Tibial artery (tissue), 4 donors: Measurements from ENCODE around the gene SKIDA1.

Experiments used
- DNase-seq, 2 donors: peaks; one replicate each; pipeline ENCODE4 v3.0.0-alpha.2; 2019
- H3K27ac ChIP-seq, 2 donors: fragments of 200-600 bp; sonication (generic) in 1 of 2; 1 replicate in 1 of 2; 2 replicates in 1 of 2; pipeline ENCODE4 v1.5.1; 2018 to 2019; ENCODE audit warnings: mild to moderate bottlenecking in 1 of 2
- H3K27me3 ChIP-seq, 2 donors: fragments of 200-600 bp; sonication (generic) in 1 of 2; one replicate each; pipeline versions ENCODE4 v1.5.1 to v1.6.0; 2016 to 2019
- H3K36me3 ChIP-seq, 3 donors: fragments of 200-600 bp; sonication (generic) in 2 of 3; one replicate each; pipeline ENCODE4 v1.5.1; 2016 to 2019; ENCODE audit warnings: mild to moderate bottlenecking in 2 of 3
- H3K4me1 ChIP-seq, 4 donors: fragments of 200-600 bp; sonication (generic) in 2 of 4; 1 replicate in 3 of 4; 2 replicates in 1 of 4; pipeline ENCODE4 v1.5.1; 2016 to 2019
- H3K4me3 ChIP-seq, 2 donors: fragments of 200-600 bp; sonication (generic) in 1 of 2; 1 replicate in 1 of 2; 2 replicates in 1 of 2; pipeline ENCODE4 v1.5.1; 2018 to 2019; ENCODE audit warnings: mild to moderate bottlenecking in 2 of 2
- H3K9me3 ChIP-seq, 3 donors: fragments of 200-600 bp; sonication (generic) in 1 of 3; one replicate each; pipeline ENCODE4 v1.5.1; 2016 to 2019
- CTCF ChIP-seq, 2 experiments: fragments of 200-600 bp in 1 of 2; fragments of 450-650 bp in 1 of 2; IDR thresholded peaks; one replicate each; pipeline ENCODE4 v1.5.1; 2017 to 2019; ENCODE audit warnings: antibody characterized with exemption in 2 of 2, mild to moderate bottlenecking in 1 of 2, moderate library complexity in 1 of 2
- intact Hi-C: fragments of 100-400 bp; cut with DNase I; formaldehyde crosslinking; loops from one replicate; pipeline ENCODE4 v1.15.0; 2023; ENCODE audit warnings: low total_unique reads

The SKIDA1 gene

GRCh38 chr10:21495752-21496342, 29.6 kb downstream of the SKIDA1 start:
- DNase-seq = peak; percentile 72 to 86
- intact Hi-C loops = loop anchor here (2.0 to 10.0 kb wide), 4 partner anchors 201 to 1499 kb away; partner anchors contain the start of gene DNAJC1
- Histone ChIP-seq H3K9me3 (no peaks in the 10 kb centered on the region), H3K27ac (peak overlapping the region; percentile 0 to 49), H3K4me3 (peak overlapping the region; percentile 55 to 66), H3K27me3 (peaks cover 0 to 39% of the 10 kb centered on the region in 2 donors), H3K36me3 (no peaks in the 10 kb centered on the region), H3K4me1 (peaks cover 0 to 36% (median 31%) of the 10 kb centered on the region in 4 donors)
- peak; percentile 95 to 96 for TF ChIP-seq CTCF (IDR thresholded peaks at IDR 0.05)

- peak overlapping the region in 1 of 2 donors; percentile 5 for H3K27ac ChIP-seq
- no peaks in the 10 kb centered on the region for H3K9me3 ChIP-seq
- TF ChIP-seq CTCF (IDR thresholded peaks at IDR 0.05) = no peak
- DNase-seq = no peak
- peaks cover 0 to 32% of the 10 kb centered on the region in 2 donors for H3K27me3 ChIP-seq
- H3K4me3 ChIP-seq = peak overlapping the region; percentile 55 to 66
- H3K4me1 ChIP-seq = peaks cover 0 to 36% (median 31%) of the 10 kb centered on the region in 4 donors
- intact Hi-C loops = loop anchor here (10.0 kb wide), 3 partner anchors 200 to 1500 kb away; partner anchors contain the start of gene DNAJC1
- H3K36me3 ChIP-seq = no peaks in the 10 kb centered on the region
Measured at GRCh38 chr10:21495002-21495751, 30.3 kb downstream of the SKIDA1 start.

- peak overlapping the region; percentile 55 to 66 for H3K4me3 ChIP-seq
- H3K9me3 ChIP-seq = no peaks in the 10 kb centered on the region
- intact Hi-C loops = loop anchor here (10.0 kb wide), 3 partner anchors 200 to 1500 kb away; partner anchors contain the start of gene DNAJC1
- H3K27ac ChIP-seq = peak overlapping the region; percentile 5 to 23
- peak in 1 of 2 donors; percentile 65 for DNase-seq
- H3K4me1 ChIP-seq = peaks cover 0 to 36% (median 31%) of the 10 kb centered on the region in 4 donors
- peaks cover 0 to 25% of the 10 kb centered on the region in 2 donors for H3K27me3 ChIP-seq
- TF ChIP-seq CTCF (IDR thresholded peaks at IDR 0.05) = no peak
- H3K36me3 ChIP-seq = no peaks in the 10 kb centered on the region
Measured at GRCh38 chr10:21494191-21495001, 31.1 kb downstream of the SKIDA1 start.

GRCh38 chr10:21493784-21494183, 31.7 kb downstream of the SKIDA1 start:
- Histone ChIP-seq H3K4me1 (peaks cover 0 to 36% (median 31%) of the 10 kb centered on the region in 4 donors), H3K4me3 (peak overlapping the region; percentile 55 to 66), H3K36me3 (no peaks in the 10 kb centered on the region), H3K27ac (no peak overlapping the region), H3K27me3 (peaks cover 0 to 18% of the 10 kb centered on the region in 2 donors), H3K9me3 (no peaks in the 10 kb centered on the region)
- intact Hi-C loops = loop anchor here (10.0 kb wide), 3 partner anchors 199 to 1501 kb away; partner anchors contain the start of gene DNAJC1
- TF ChIP-seq CTCF (IDR thresholded peaks at IDR 0.05) = no peak
- DNase-seq = no peak

GRCh38 chr10:21492421-21492820, 33.1 kb downstream of the SKIDA1 start:
- TF ChIP-seq CTCF (IDR thresholded peaks at IDR 0.05) = no peak

More at GRCh38 chr10:21492421-21492820, 33.1 kb downstream of the SKIDA1 start:
- Histone ChIP-seq H3K27me3 (peaks cover 0 to 18% of the 10 kb centered on the region in 2 donors), H3K9me3 (no peaks in the 10 kb centered on the region), H3K4me3 (no peak overlapping the region), H3K27ac (no peak overlapping the region), H3K4me1 (peaks cover 0 to 33% (median 30%) of the 10 kb centered on the region in 4 donors), H3K36me3 (no peaks in the 10 kb centered on the region)
- intact Hi-C loops = loop anchor here (10.0 kb wide), 3 partner anchors 198 to 1502 kb away; partner anchors contain the start of gene DNAJC1
- no peak for DNase-seq
